HG03060 (cell line): ENCODE data around the gene TBC1D23.
"Not testable (repeated sequence)": the region's sequence is repeated elsewhere in the genome, so short reads cannot be mapped to it uniquely, and the experiment has no call there.

ENCODE experiments used
- ATAC-seq: cut with Tn5 transposase; IDR thresholded peaks from one replicate; pipeline ENCODE4 v1.9.1; 2021; ENCODE audit warnings: low read depth, moderate number of reproducible peaks; ENCODE audit not compliant: unreplicated experiment

The TBC1D23 gene

DNA sequence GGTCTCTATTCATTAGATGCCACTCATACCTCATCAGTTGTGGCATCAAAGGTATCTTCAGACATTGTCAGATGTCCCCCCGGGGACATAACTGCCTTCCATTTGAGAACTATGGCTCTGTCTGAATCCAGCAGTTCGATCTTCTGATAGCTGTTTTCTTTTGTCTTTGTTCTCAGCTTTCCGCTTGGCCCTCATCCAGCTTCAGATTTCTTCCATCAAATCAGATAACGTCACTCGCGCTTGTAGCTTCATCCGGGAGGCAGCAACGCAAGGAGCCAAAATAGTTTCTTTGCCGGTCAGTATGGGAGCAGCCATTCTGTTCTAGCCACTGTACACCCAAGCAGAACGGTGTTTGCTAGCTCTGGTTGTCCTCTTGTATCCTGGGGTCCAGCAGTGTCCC, 78.1 kb downstream of the TBC1D23 start:
- ATAC-seq, result no peak

DNA sequence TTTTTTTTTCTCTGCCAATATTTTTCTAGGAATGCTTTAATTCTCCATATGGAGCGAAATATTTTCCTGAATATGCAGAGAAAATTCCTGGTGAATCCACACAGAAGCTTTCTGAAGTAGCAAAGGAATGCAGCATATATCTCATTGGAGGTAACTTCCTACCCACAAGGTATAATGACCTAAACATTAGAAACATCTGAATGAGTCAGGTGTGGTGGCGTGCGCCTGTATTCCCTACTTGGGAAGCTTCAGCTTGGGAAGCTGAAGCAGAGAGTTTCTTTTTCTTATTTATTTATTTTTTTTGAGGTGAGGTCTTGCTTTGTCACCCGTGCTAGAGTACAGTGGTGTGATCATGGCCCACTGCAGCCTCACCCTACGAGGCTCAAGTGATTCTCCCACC, 79.0 kb downstream of the TBC1D23 start:
- no peak for ATAC-seq

DNA sequence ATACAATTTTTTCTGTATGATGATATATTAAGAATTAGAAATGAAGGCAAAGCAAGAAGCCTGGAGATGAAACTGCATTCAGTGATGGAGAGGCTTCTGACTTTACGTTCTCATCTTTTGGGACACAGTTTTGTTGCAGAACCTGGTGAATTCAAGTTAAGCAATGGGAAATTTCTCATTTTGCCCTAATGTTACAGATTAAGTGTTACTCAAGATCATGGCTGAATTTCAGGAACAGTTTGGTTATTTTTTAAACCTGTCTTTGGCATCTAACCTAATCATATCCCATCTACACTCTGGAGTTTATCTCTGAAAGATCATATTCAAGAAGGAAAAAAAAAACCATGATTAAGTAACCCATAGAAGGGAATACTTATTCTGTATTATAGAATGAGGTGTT, 79.7 kb downstream of the TBC1D23 start:
- ATAC-seq, result no peak

GRCh38 chr3:100348727-100349126, 87.9 kb downstream of the TBC1D23 start:
- no peak for ATAC-seq

GRCh38 chr3:100351770-100352169, 91.0 kb downstream of the TBC1D23 start:
- not testable (repeated sequence) for ATAC-seq

GRCh38 chr3:100352296-100353231, 91.8 kb downstream of the TBC1D23 start:
- no peak for ATAC-seq

GRCh38 chr3:100354850-100355249, 94.1 kb downstream of the TBC1D23 start:
- ATAC-seq, result no peak

- no peak for ATAC-seq
Measured at GRCh38 chr3:100358413-100358812, 97.6 kb downstream of the TBC1D23 start.

- no peak for ATAC-seq
Measured at GRCh38 chr3:100359035-100359434, 98.2 kb downstream of the TBC1D23 start.

- ATAC-seq, result no peak
Measured at GRCh38 chr3:100360757-100361496, 100.1 kb downstream of the TBC1D23 start.

GRCh38 chr3:100361897-100362296, 101.1 kb downstream of the TBC1D23 start:
- ATAC-seq, result no peak

- ATAC-seq, result no peak
Measured at GRCh38 chr3:100364421-100364820, 103.6 kb downstream of the TBC1D23 start.

GRCh38 chr3:100366424-100366823, 105.6 kb downstream of the TBC1D23 start:
- ATAC-seq, result no peak

DNA sequence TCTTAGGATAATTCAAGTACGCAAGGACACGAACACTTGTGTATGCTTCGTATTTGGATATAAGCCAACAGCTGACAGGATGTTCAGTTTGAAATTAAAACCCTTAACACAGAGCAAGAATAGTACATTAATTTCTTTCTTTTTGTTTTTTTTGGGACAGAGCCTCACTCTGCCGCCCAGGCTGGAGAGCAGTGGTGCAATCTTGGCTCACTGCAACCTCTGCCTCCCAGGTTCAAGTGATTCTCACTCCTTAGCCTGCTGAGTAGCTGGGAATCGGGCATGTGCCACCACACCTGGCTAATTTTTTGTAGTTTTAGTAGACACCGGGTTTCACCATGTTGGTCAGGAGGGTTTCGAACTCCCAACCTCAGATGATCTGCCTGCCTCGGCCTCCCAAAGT, 107.6 kb downstream of the TBC1D23 start:
- ATAC-seq, result no peak

DNA sequence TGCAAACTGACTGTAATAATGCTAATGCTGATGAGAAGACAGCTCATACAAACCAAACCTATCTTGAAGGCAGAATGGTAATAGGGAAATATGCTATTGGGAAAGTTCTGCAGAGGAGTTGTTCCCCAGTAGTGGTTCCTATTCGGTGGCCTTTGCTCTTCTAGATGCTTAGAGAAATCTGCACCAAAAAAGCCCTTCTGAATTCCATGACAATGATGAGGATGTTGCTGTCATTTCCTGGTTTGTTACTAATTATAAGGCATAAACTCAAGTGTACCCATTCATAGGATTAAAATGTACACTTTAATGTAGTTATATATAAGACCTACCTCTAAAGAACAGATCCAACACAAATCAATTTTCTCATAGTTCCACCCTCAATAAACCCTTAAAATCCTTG, 110.0 kb downstream of the TBC1D23 start:
- no peak for ATAC-seq

- ATAC-seq, result no peak
Measured at GRCh38 chr3:100374521-100374920, 113.7 kb downstream of the TBC1D23 start.
